Colonic mucosa (tissue), 4 donors: ENCODE measurements around the gene B4GALT6. TPM values are rescaled to one million over a fixed set of nuclear protein-coding genes. Genes with fewer than 3 reads are reported as not detected.

Experiments
- DNase-seq: peaks from one replicate; pipeline ENCODE4 v3.0.0-alpha.2; 2020
- H3K27ac ChIP-seq: fragments of 200-600 bp; one replicate; pipeline ENCODE4 v1.8.0; 2021
- H3K27me3 ChIP-seq: fragments of 200-600 bp; one replicate; pipeline ENCODE4 v1.8.0; 2021
- H3K36me3 ChIP-seq: fragments of 200-600 bp; one replicate; pipeline ENCODE4 v1.8.0; 2021
- H3K4me1 ChIP-seq: fragments of 200-600 bp; one replicate; pipeline ENCODE4 v1.8.0; 2021; ENCODE audit warnings: mild to moderate bottlenecking
- H3K4me3 ChIP-seq: fragments of 200-600 bp; one replicate; pipeline ENCODE4 v1.8.0; 2021
- H3K9ac ChIP-seq, 2 donors: one replicate each; pipeline ENCODE4 v1.7.0; 2013; ENCODE audit warnings: control low read depth in 2 of 2, low read depth in 2 of 2, low read length in 2 of 2
- H3K9me3 ChIP-seq: fragments of 200-600 bp; one replicate; pipeline ENCODE4 v1.8.0; 2021
- intact Hi-C: fragments of 100-400 bp; cut with DNase I; formaldehyde crosslinking; loops from one replicate; pipeline ENCODE4 v1.14.1; 2022
- total RNA-seq, 2 donors: library from RNA; stranded (reverse); fragmentation: NEBNext Ultra II Directional in 1 of 2; extraction: Animal tissue kit (Norgen Biotek cat#: 25700) in 1 of 2; gene quantifications; one replicate each; pipeline ENCODE4 v1.2.1, GENCODE V29; 2021
- TF ChIP-seq, protein P1 (sequence below): fragments of 200-600 bp; IDR thresholded peaks from one replicate; pipeline ENCODE4 v1.8.0; 2022; ENCODE audit warnings: antibody characterized with exemption, mild to moderate bottlenecking
- donor health status: healthy.
- donor health status: DM: no; HTN: no; CAD: no.
- donor health status: DM: no; HTN: no; CAD: no.

The B4GALT6 gene
- total RNA-seq, 2 donors from 2014 or later, result 5.7 to 7.5 TPM

DNA sequence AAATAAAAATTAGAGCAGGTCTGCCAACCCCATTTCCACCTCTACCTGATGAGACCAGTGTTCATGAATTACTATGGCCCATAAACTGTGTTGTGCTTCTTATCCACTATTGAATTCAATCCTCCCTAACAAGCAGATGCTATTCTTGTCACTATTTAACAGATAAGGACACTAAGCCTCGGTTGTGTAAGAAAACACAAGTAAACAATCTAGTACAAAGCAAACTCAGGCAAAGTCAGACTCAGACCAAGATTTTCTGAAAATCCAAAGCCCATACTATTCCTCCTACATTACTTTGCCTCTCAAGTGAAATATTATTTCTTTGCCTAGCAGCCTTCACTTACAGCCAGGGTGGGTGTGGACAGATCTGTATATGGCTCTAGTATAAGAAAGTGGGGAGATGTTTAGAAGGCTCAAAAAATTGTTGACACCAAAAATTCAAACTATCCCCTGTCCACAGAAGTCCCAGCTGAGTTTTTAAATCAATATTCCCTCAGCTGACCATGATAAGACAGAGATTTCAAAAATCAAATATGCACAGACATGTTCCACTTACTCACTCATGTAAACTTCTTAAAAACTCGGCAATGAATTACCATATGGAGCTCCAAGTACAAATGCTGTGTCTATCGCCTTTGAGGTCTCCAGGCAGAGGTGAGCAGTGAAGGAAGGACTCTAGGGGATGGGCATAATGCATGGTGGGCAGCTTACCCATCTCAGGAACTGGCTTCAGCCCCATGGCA lies 108.7 kb downstream of the B4GALT6 start:
- Histone ChIP-seq H3K27ac (no peak overlapping the region), H3K27me3 (no peaks in the 10 kb centered on the region), H3K9ac (no peak overlapping the region), H3K4me1 (no peaks in the 10 kb centered on the region), H3K36me3 (no peaks in the 10 kb centered on the region), H3K4me3 (no peak overlapping the region), H3K9me3 (no peaks in the 10 kb centered on the region)
- intact Hi-C loops, result no loop called here
- TF ChIP-seq, protein P1, sequence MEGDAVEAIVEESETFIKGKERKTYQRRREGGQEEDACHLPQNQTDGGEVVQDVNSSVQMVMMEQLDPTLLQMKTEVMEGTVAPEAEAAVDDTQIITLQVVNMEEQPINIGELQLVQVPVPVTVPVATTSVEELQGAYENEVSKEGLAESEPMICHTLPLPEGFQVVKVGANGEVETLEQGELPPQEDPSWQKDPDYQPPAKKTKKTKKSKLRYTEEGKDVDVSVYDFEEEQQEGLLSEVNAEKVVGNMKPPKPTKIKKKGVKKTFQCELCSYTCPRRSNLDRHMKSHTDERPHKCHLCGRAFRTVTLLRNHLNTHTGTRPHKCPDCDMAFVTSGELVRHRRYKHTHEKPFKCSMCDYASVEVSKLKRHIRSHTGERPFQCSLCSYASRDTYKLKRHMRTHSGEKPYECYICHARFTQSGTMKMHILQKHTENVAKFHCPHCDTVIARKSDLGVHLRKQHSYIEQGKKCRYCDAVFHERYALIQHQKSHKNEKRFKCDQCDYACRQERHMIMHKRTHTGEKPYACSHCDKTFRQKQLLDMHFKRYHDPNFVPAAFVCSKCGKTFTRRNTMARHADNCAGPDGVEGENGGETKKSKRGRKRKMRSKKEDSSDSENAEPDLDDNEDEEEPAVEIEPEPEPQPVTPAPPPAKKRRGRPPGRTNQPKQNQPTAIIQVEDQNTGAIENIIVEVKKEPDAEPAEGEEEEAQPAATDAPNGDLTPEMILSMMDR, result no peak
- DNase-seq, result no peak

DNA sequence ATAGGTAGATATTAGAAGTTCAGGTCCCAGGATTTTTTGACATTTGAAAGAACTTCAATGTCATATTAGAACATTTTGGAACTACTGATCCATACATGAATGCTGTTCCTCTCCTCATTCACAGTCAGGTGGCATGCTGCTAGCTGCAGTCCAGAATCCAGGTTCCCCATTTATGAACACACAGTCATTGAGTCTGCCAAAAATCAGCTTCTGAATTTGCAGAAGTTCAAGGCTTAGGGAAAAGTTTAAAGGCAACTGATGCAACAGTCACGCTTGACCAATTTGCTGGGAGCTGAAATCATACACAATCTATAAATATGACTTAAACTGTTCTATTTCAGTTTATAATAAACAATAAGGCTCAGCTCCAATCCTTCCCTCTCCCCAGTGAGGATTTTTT lies 110.0 kb downstream of the B4GALT6 start:
- H3K27ac ChIP-seq, result no peak overlapping the region
- H3K4me3 ChIP-seq, result no peak overlapping the region
- H3K9me3 ChIP-seq, result no peaks in the 10 kb centered on the region
- no peaks in the 10 kb centered on the region for H3K27me3 ChIP-seq
- no peaks in the 10 kb centered on the region for H3K4me1 ChIP-seq
- DNase-seq, result no peak
- H3K9ac ChIP-seq, result no peak overlapping the region
- intact Hi-C loops, result no loop called here
- H3K36me3 ChIP-seq, result no peaks in the 10 kb centered on the region
- TF ChIP-seq, protein P1, result no peak

Other genes starting within 250 kb of the B4GALT6 start
- under 1 TPM; 0.07 to 0.40 TPM for gene DSG3, start 236.8 kb downstream of the B4GALT6 start, total RNA-seq
- 100 to 1,000 TPM; 237 to 308 TPM for gene DSG2, start 186.4 kb downstream of the B4GALT6 start, total RNA-seq
- gene TTR, start 92.7 kb downstream of the B4GALT6 start, total RNA-seq, result 1 to 10 TPM; 1.7 to 2.8 TPM
- not detected for gene SLC25A52, start 76.3 kb upstream of the B4GALT6 start, total RNA-seq